Breast epithelium (tissue), 4 donors: ENCODE data around the gene IFI30. TPM values are rescaled to one million over a fixed set of nuclear protein-coding genes. Genes with fewer than 3 reads are reported as not detected.

ENCODE experiments used
- DNase-seq, 2 donors: peaks; one replicate each; pipeline ENCODE4 v3.0.0-alpha.2; 2019; ENCODE audit warnings: low spot score in 2 of 2
- H3K27ac ChIP-seq, 2 donors: fragments of 200-600 bp; sonication (generic) in 1 of 2; one replicate each; pipeline ENCODE4 v1.5.1; 2016 to 2019; ENCODE audit warnings: mild to moderate bottlenecking in 1 of 2
- H3K27me3 ChIP-seq, 2 donors: fragments of 200-600 bp; sonication (generic) in 1 of 2; one replicate each; pipeline versions ENCODE4 v1.5.1 to v1.6.0; 2017 to 2019; ENCODE audit warnings: control low read depth in 1 of 2, mild to moderate bottlenecking in 1 of 2
- H3K36me3 ChIP-seq: fragments of 200-600 bp; one replicate; pipeline ENCODE4 v1.5.1; 2019
- H3K4me1 ChIP-seq, 2 donors: fragments of 200-600 bp; sonication (generic); one replicate each; pipeline ENCODE4 v1.5.1; 2016 to 2019; ENCODE audit warnings: control low read depth in 1 of 2
- H3K4me3 ChIP-seq, 3 donors: fragments of 200-600 bp; sonication (generic); 1 replicate in 2 of 3; 2 replicates in 1 of 3; pipeline ENCODE4 v1.5.1; 2016 to 2019; ENCODE audit warnings: mild to moderate bottlenecking in 3 of 3, moderate library complexity in 2 of 3
- H3K9me3 ChIP-seq, 2 donors: fragments of 200-600 bp; sonication (generic) in 1 of 2; one replicate each; pipeline ENCODE4 v1.5.1; 2016 to 2019; ENCODE audit warnings: control low read depth in 1 of 2
- POLR2A ChIP-seq: fragments of 450-650 bp; IDR thresholded peaks from one replicate; pipeline ENCODE4 v1.6.1; 2016; ENCODE audit warnings: antibody characterized with exemption, mild to moderate bottlenecking, moderate library complexity
- POLR2AphosphoS5 ChIP-seq, 3 donors: sonication (generic); formaldehyde crosslinking; IDR thresholded peaks; one replicate each; pipeline ENCODE4 v1.6.1; 2017; ENCODE audit warnings: antibody characterized with exemption in 3 of 3
- intact Hi-C: fragments of 100-400 bp; cut with DNase I; formaldehyde crosslinking; loops from one replicate; pipeline ENCODE4 v1.15.1; 2023; ENCODE audit warnings: low total_unique reads
- total RNA-seq, 3 donors: library from RNA; depleted of rRNA; stranded (reverse); fragments of >200 nt; gene quantifications; one replicate each; pipeline ENCODE4 v1.1.0, GENCODE V29; 2016
- TF ChIP-seq, protein P1 (sequence below), 3 donors: fragments of 450-650 bp; IDR thresholded peaks; one replicate each; pipeline ENCODE4 v1.5.1; 2016 to 2017; ENCODE audit warnings: antibody characterized with exemption in 3 of 3, mild to moderate bottlenecking in 3 of 3, moderate library complexity in 3 of 3

IFI30 gene
- total RNA-seq, 3 donors from 2014 or later = 50.1 to 103 (median 91.6) TPM

DNA sequence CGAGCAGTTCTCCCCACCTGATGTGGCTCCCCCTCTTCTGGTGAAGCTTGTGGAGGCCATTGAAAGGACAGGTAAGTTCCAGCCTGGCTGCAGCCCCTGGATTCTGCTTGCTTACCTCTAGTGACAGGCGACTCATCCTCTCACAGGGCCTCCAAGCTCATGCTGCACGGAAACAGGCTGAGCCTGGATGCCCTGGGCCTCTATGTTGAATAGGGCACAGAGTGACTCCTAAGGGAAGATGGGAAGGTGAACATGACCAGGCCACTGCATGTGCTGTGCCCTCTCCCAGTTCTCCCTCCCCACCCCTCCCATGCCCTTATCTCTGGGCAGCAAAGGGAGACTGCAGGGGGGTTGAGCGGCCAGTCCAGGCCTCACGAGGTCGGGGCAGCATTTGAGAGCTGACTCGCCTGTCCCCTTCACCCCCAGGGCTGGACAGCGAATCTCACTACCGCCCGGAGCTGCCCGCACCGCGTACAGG is 13.1 kb upstream of the IFI30 start:
- no peaks in the 10 kb centered on the region for H3K9me3 ChIP-seq
- no peaks in the 10 kb centered on the region for H3K36me3 ChIP-seq
- H3K27me3 ChIP-seq = no peaks in the 10 kb centered on the region
- peak overlapping the region; percentile 40 to 66 (median 52) for H3K4me3 ChIP-seq
- peaks cover 10 to 21% of the 10 kb centered on the region in 2 donors for H3K4me1 ChIP-seq
- DNase-seq = no peak
- TF ChIP-seq POLR2AphosphoS5 (IDR thresholded peaks at IDR 0.05) (no peak), POLR2A (no peak)
- TF ChIP-seq, protein P1, sequence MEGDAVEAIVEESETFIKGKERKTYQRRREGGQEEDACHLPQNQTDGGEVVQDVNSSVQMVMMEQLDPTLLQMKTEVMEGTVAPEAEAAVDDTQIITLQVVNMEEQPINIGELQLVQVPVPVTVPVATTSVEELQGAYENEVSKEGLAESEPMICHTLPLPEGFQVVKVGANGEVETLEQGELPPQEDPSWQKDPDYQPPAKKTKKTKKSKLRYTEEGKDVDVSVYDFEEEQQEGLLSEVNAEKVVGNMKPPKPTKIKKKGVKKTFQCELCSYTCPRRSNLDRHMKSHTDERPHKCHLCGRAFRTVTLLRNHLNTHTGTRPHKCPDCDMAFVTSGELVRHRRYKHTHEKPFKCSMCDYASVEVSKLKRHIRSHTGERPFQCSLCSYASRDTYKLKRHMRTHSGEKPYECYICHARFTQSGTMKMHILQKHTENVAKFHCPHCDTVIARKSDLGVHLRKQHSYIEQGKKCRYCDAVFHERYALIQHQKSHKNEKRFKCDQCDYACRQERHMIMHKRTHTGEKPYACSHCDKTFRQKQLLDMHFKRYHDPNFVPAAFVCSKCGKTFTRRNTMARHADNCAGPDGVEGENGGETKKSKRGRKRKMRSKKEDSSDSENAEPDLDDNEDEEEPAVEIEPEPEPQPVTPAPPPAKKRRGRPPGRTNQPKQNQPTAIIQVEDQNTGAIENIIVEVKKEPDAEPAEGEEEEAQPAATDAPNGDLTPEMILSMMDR (IDR thresholded peaks at IDR 0.05) = no peak
- intact Hi-C loops = loop anchor here (10.0 kb wide), 1 partner anchor 46 kb away; no protein-coding TSS in a partner anchor
- peak overlapping the region; percentile 81 to 85 for H3K27ac ChIP-seq

DNA sequence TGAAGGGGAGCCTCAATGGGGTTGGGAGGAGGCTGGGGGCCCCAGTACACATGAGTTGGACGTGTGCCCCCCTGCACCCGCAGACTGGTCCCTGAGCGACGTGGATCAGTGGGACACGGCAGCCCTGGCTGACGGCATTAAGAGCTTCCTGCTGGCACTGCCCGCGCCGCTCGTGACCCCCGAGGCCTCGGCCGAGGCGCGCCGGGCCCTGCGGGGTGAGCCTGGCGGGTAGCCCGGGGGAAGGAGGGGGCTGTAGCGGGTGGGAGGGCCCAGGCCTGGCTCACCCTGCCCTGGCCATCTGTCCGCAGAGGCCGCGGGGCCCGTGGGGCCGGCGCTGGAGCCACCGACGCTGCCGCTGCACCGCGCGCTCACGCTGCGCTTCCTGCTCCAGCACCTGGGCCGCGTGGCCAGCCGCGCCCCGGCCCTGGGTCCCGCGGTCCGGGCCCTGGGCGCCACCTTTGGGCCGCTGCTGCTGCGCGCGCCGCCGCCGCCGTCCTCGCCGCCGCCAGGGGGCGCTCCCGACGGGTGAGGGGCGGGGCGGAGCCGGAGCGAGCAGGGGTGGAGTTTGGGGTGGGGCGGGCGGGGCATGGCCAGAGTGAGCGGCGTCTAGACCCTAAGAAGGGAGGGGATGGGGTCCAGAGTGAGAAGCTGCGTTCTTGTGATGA is 12.5 kb upstream of the IFI30 start:
- TF ChIP-seq, protein P1 (IDR thresholded peaks at IDR 0.05) = peak in 1 of 3 donors; percentile 58
- TF ChIP-seq POLR2AphosphoS5 (IDR thresholded peaks at IDR 0.05) (no peak), POLR2A (no peak)
- intact Hi-C loops = loop anchor here (10.0 kb wide), 1 partner anchor 46 kb away; no protein-coding TSS in a partner anchor

DNA sequence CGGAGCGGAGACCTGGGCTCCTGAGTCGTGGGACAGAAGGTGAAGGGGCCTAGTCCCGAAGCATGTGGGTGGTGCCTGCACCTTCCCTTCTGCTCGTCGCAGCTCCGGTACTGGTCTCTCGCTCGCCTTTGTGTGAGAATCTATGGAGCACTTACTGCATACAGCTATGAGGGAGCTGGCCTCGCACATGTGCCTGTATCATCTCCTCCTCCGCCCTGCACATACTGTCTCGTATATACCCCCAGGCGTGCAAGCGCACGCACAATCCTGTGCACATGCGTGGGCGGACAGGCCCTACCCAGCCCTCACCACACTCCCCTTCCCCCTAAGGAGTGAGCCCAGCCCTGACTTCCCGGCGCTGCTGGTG is 12.0 kb upstream of the IFI30 start:
- H3K36me3 ChIP-seq = no peaks in the 10 kb centered on the region
- H3K4me1 ChIP-seq = peaks cover 4 to 12% of the 10 kb centered on the region in 2 donors
- H3K27ac ChIP-seq = peak overlapping the region in 1 of 2 donors; percentile 85
- DNase-seq = no peak
- peak overlapping the region; percentile 40 to 66 (median 52) for H3K4me3 ChIP-seq
- intact Hi-C loops = loop anchor here (10.0 kb wide), 1 partner anchor 47 kb away; no protein-coding TSS in a partner anchor
- H3K9me3 ChIP-seq = no peaks in the 10 kb centered on the region
- TF ChIP-seq, protein P1 (IDR thresholded peaks at IDR 0.05) = no peak
- TF ChIP-seq POLR2A (no peak), POLR2AphosphoS5 (IDR thresholded peaks at IDR 0.05) (no peak)
- no peaks in the 10 kb centered on the region for H3K27me3 ChIP-seq

More for the DNA sequence above, 12.5 kb upstream of the IFI30 start:
- Histone ChIP-seq H3K9me3 (no peaks in the 10 kb centered on the region), H3K4me3 (peak overlapping the region; percentile 40 to 66 (median 52)), H3K4me1 (peaks cover 8 to 15% of the 10 kb centered on the region in 2 donors), H3K27me3 (no peaks in the 10 kb centered on the region), H3K27ac (peak overlapping the region; percentile 81 to 85), H3K36me3 (no peaks in the 10 kb centered on the region)
- peak in 1 of 2 donors; percentile 54 for DNase-seq

DNA sequence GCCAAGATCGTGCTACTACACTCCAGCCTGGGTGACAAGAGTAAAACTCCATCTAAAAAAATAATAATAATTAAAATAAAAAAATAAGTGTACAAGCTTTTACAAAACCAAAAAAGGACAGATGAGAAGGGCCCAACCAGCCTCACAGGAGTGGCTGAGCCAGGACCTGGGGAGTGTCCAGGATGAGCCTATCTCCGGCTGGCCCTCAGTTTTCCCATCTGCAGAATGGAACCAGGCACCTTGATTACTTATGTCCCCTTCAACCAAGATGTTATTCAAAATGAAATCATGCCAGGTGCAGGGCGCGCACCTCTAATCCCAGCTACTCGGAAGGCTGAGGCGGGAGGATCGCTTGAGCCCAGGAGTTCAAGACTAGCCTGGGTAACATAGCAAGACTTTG is 9.5 kb upstream of the IFI30 start:
- peaks cover under 1% of the 10 kb centered on the region for H3K36me3 ChIP-seq
- TF ChIP-seq, protein P1 (IDR thresholded peaks at IDR 0.05) = no peak
- no peak for TF ChIP-seq POLR2A
- DNase-seq = no peak
- no peak overlapping the region for H3K27ac ChIP-seq
- H3K4me3 ChIP-seq = no peak overlapping the region
- H3K27me3 ChIP-seq = no peaks in the 10 kb centered on the region
- intact Hi-C loops = loop anchor here (10.0 kb wide), 1 partner anchor 49 kb away; no protein-coding TSS in a partner anchor
- H3K9me3 ChIP-seq = no peaks in the 10 kb centered on the region
- no peaks in the 10 kb centered on the region for H3K4me1 ChIP-seq
